K562 (cell line): Measurements from ENCODE around the gene PRKX. TPM values are rescaled to one million over a fixed set of nuclear protein-coding genes. Genes with fewer than 3 reads are reported as not detected.

Source experiments
- CTBP1 ChIP-seq: fragments of 450-650 bp; IDR thresholded peaks from 2 replicates; pipeline ENCODE4 v1.6.1; 2016; ENCODE audit warnings: borderline replicate concordance
- ESRRB ChIP-seq: fragments of 250-450 bp; sonication (Bioruptor Pico); IDR thresholded peaks from 2 replicates; pipeline ENCODE4 v1.5.0; 2020; ENCODE audit warnings: mild to moderate bottlenecking, moderate library complexity, borderline replicate concordance
- POLR2AphosphoS2 ChIP-seq: IDR thresholded peaks from 2 replicates; pipeline ENCODE4 v1.6.1; 2012; ENCODE audit warnings: low read length, improper control_type of control experiment
- ZNF668 ChIP-seq: fragments of 250-450 bp; sonication (Bioruptor Pico); IDR thresholded peaks from 2 replicates; pipeline ENCODE4 v1.8.0; 2022; ENCODE audit warnings: mild to moderate bottlenecking, inconsistent platforms
- polyA plus RNA-seq, 8 experiments: library from polyadenylated mRNA; depleted of rRNA in 4 of 8; stranded (reverse) in 5 of 8; unstranded in 3 of 8; fragments of >200 nt; fragmentation: Nextera tagmentation in 2 of 8; fragmentation: Illumina TruSeq in 1 of 8; extraction: Ambion mirVana in 2 of 8; extraction: Trizol in 1 of 8; gene quantifications; 2 replicates each; pipeline versions ENCODE4 v1.2.1 to v1.2.3, GENCODE V29; 2011 to 2014; ENCODE audit warnings: inconsistent platforms in 1 of 8, missing spikeins in 1 of 8
- total RNA-seq, 7 experiments: library from RNA; depleted of rRNA in 6 of 7; stranded (reverse); fragments of >200 nt in 6 of 7; fragmentation: Illumina TruSeq in 2 of 7; extraction: Trizol in 2 of 7; gene quantifications; 2 replicates each; pipeline versions ENCODE4 v1.2.1 to v1.2.3, GENCODE V29; 2011 to 2021; ENCODE audit warnings: low replicate concordance in 1 of 7
- TF ChIP-seq, protein P1 (sequence below): fragments of 200-600 bp; sonication (generic); IDR thresholded peaks from one replicate; pipeline ENCODE4 v1.6.1; 2012; ENCODE audit warnings: mild to moderate bottlenecking, low read depth, low read length, inconsistent platforms
- TF ChIP-seq, protein P2 (sequence below): fragments of 250-450 bp; sonication (Bioruptor Pico); IDR thresholded peaks from 2 replicates; pipeline ENCODE4 v1.4.0; 2020
- TF ChIP-seq, protein P3 (sequence below): fragments of 250-450 bp; sonication (Bioruptor Pico); IDR thresholded peaks from 2 replicates; pipeline ENCODE4 v1.5.0; 2021; ENCODE audit warnings: mild to moderate bottlenecking, moderate library complexity
- TF ChIP-seq, protein P4 (sequence below): sonication (generic); formaldehyde crosslinking; IDR thresholded peaks from 2 replicates; pipeline ENCODE4 v1.8.0; 2022; ENCODE audit warnings: mild to moderate bottlenecking, missing genetic modification reagents
- TF ChIP-seq, protein P5 (sequence below), 3 experiments: fragments of 200-800 bp in 1 of 3; sonication (Bioruptor generic) in 1 of 3; sonication (generic) in 1 of 3; formaldehyde crosslinking in 1 of 3; IDR thresholded peaks; 2 replicates each; pipeline versions ENCODE4 v1.6.1 to v1.8.0; 2016 to 2022; ENCODE audit warnings: mild to moderate bottlenecking in 2 of 3, missing compliant biosample characterization in 2 of 3, missing genetic modification characterization in 2 of 3, missing genetic modification reagents in 1 of 3

The PRKX gene
- total and polyA plus RNA-seq, 9 of the 15 experiments (the other 6 are each of a cell fraction or from before 2014, with no cell fraction given) = 3.3 to 29.4 (median 23.7) TPM

DNA sequence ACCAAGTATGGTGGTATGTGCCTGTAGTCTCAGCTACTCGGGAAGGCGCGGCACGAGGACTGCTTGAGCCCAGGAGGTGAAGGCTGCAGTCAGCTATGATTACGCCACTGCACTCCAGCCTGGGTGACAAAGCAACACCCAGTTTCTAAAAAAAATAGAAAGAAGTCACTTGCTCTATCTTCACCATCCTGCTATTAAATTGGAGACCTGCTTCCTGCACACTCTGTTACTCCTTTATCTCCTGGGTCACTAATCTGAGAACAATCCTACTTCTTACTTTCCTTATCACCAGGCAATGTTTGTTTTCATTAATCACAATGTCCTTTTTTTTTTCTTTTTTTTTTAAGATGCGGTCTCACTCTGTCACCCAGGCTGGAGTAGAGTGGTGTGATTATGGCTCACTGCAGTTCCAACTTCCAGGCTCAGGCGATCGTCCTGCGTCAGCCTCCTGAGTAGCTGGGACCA lies 16.2 kb downstream of the PRKX start (continued):
- TF ChIP-seq, protein P1, sequence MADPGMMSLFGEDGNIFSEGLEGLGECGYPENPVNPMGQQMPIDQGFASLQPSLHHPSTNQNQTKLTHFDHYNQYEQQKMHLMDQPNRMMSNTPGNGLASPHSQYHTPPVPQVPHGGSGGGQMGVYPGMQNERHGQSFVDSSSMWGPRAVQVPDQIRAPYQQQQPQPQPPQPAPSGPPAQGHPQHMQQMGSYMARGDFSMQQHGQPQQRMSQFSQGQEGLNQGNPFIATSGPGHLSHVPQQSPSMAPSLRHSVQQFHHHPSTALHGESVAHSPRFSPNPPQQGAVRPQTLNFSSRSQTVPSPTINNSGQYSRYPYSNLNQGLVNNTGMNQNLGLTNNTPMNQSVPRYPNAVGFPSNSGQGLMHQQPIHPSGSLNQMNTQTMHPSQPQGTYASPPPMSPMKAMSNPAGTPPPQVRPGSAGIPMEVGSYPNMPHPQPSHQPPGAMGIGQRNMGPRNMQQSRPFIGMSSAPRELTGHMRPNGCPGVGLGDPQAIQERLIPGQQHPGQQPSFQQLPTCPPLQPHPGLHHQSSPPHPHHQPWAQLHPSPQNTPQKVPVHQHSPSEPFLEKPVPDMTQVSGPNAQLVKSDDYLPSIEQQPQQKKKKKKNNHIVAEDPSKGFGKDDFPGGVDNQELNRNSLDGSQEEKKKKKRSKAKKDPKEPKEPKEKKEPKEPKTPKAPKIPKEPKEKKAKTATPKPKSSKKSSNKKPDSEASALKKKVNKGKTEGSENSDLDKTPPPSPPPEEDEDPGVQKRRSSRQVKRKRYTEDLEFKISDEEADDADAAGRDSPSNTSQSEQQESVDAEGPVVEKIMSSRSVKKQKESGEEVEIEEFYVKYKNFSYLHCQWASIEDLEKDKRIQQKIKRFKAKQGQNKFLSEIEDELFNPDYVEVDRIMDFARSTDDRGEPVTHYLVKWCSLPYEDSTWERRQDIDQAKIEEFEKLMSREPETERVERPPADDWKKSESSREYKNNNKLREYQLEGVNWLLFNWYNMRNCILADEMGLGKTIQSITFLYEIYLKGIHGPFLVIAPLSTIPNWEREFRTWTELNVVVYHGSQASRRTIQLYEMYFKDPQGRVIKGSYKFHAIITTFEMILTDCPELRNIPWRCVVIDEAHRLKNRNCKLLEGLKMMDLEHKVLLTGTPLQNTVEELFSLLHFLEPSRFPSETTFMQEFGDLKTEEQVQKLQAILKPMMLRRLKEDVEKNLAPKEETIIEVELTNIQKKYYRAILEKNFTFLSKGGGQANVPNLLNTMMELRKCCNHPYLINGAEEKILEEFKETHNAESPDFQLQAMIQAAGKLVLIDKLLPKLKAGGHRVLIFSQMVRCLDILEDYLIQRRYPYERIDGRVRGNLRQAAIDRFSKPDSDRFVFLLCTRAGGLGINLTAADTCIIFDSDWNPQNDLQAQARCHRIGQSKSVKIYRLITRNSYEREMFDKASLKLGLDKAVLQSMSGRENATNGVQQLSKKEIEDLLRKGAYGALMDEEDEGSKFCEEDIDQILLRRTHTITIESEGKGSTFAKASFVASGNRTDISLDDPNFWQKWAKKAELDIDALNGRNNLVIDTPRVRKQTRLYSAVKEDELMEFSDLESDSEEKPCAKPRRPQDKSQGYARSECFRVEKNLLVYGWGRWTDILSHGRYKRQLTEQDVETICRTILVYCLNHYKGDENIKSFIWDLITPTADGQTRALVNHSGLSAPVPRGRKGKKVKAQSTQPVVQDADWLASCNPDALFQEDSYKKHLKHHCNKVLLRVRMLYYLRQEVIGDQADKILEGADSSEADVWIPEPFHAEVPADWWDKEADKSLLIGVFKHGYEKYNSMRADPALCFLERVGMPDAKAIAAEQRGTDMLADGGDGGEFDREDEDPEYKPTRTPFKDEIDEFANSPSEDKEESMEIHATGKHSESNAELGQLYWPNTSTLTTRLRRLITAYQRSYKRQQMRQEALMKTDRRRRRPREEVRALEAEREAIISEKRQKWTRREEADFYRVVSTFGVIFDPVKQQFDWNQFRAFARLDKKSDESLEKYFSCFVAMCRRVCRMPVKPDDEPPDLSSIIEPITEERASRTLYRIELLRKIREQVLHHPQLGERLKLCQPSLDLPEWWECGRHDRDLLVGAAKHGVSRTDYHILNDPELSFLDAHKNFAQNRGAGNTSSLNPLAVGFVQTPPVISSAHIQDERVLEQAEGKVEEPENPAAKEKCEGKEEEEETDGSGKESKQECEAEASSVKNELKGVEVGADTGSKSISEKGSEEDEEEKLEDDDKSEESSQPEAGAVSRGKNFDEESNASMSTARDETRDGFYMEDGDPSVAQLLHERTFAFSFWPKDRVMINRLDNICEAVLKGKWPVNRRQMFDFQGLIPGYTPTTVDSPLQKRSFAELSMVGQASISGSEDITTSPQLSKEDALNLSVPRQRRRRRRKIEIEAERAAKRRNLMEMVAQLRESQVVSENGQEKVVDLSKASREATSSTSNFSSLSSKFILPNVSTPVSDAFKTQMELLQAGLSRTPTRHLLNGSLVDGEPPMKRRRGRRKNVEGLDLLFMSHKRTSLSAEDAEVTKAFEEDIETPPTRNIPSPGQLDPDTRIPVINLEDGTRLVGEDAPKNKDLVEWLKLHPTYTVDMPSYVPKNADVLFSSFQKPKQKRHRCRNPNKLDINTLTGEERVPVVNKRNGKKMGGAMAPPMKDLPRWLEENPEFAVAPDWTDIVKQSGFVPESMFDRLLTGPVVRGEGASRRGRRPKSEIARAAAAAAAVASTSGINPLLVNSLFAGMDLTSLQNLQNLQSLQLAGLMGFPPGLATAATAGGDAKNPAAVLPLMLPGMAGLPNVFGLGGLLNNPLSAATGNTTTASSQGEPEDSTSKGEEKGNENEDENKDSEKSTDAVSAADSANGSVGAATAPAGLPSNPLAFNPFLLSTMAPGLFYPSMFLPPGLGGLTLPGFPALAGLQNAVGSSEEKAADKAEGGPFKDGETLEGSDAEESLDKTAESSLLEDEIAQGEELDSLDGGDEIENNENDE = no peak
- TF ChIP-seq ZNF668 (no peak), POLR2AphosphoS2 (no peak), CTBP1 (no peak; the same call in 1 of the 2 replicates), ESRRB (CRISPR knock-in tag) (no peak)
- TF ChIP-seq, protein P2, sequence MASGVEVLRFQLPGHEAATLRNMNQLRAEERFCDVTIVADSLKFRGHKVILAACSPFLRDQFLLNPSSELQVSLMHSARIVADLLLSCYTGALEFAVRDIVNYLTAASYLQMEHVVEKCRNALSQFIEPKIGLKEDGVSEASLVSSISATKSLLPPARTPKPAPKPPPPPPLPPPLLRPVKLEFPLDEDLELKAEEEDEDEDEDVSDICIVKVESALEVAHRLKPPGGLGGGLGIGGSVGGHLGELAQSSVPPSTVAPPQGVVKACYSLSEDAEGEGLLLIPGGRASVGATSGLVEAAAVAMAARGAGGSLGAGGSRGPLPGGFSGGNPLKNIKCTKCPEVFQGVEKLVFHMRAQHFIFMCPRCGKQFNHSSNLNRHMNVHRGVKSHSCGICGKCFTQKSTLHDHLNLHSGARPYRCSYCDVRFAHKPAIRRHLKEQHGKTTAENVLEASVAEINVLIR (CRISPR knock-in tag) = no peak
- TF ChIP-seq, protein P3, sequence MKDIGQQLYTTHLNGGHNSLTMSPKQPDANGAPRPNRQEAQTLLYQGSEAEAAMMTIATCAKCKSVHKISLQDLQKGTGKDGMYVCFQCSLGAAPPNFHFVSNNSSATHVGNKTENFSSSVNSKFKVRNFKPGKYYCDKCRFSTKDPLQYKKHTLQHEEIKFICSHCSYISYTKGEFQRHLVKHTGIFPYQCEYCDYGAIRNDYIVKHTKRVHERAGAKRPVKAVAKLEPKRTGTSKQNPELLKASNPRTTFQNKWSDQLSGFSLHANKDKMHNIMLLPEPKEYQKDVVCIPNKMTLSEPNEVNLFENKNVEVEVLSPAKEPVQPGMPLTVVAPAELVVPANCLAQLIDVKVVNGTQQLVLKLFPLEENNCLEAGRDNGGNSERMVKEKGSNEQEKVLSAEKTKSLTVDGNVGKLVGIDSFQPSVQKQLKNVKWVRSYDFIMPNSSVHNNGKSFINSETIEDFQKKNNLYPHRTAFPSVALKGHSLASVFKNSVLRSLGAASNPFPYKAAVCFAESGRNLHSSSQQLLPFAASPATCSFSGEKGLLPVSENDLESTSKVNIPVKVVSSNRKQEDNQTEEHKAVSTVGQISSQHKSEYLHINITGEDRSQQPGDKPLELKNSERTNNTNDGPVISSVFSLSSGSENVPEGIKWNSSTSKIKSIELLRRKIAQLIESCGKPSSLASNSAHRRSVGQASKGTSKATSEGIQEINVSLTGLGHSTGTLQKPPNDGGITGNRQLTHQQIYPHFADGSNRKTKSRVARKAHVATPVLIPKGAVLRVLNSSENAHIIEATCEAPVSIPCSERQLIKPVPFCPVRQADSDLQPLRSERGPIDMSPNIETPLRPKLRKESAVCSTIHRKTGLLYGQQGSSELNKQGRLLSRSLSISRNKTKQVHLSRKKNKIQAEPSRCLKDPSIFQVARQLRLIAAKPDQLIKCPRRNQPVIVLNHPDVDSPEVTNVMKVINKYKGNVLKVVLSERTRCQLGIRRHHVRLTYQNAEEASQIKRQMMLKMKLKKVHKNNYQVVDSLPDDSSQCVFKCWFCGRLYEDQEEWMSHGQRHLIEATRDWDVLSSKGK (CRISPR knock-in tag) = no peak
- TF ChIP-seq, protein P4, sequence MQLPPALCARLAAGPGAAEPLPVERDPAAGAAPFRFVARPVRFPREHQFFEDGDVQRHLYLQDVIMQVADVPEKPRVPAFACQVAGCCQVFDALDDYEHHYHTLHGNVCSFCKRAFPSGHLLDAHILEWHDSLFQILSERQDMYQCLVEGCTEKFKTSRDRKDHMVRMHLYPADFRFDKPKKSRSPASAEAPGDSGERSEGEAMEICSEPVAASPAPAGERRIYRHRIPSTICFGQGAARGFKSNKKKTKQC = no peak
- TF ChIP-seq, protein P5, sequence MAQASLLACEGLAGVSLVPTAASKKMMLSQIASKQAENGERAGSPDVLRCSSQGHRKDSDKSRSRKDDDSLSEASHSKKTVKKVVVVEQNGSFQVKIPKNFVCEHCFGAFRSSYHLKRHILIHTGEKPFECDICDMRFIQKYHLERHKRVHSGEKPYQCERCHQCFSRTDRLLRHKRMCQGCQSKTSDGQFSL (CRISPR knock-in tag; IDR thresholded peaks at IDR 0.05) = no peak
- TF ChIP-seq, protein P5 (tag; IDR thresholded peaks at IDR 0.05) = no peak
